GM21390 (cell line): ENCODE results near the gene RSPH1.

Experiments
- ATAC-seq: cut with Tn5 transposase; IDR thresholded peaks from one replicate; pipeline ENCODE4 v1.9.1; 2021; ENCODE audit not compliant: unreplicated experiment

The RSPH1 gene

DNA sequence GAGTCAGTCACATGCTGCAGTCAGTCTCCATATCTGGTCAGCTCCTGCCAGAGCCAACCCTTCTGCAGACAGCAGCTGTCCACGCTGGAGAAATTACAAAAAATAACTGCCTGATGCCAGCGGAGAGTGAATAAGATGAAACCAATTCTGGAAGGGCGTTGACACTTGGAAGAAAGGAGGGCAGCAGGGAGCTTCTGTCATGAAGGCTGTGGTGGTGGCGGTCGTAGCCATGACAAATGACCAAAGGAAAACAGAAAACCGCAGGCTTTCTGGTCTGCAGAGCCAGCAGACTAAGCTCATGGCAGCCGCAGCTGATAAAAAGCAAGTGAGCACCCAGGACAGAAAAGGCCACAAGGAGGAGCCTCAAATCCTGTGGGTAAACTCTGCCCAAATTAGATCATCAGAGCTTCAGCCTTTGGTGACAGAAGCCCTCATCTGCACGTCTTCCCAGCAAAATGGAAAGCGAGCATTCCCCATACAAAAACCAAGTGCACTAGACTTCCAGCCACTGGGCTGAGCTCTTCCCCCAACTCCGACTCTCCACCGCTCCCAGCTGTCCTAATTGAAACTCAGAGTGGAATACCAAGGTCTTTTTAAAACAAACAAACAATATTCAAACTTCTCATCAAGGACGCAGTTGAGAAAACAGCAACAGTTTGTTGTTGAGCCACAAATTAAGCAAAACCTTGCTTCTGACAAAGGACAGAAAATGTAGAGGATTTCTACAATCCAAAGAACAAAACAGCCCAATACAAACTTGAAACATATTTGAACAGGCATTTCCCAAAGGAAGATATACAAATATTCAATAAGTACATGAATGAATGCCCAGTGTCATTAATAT is 28.7 kb downstream of the RSPH1 start:
- no peak for ATAC-seq

DNA sequence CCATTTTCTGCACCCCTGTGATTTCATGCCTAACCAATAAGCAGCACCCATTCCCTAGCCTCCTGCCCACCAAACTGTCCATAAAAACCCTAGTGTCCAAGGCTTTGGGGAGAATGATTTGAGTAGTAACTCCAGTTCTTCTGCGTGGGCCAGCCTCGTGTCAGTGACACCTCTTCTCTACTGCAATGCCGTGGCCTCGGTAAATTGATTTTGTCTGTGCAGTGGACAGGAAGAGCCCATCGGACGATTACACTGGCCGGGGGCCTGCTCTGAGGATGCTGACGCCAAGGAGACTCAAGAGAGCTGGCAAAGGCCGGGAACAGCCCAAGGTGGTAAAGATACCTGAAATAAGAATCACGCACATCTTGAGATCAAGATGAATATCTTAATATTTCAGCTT is 29.3 kb downstream of the RSPH1 start:
- ATAC-seq = no peak

DNA sequence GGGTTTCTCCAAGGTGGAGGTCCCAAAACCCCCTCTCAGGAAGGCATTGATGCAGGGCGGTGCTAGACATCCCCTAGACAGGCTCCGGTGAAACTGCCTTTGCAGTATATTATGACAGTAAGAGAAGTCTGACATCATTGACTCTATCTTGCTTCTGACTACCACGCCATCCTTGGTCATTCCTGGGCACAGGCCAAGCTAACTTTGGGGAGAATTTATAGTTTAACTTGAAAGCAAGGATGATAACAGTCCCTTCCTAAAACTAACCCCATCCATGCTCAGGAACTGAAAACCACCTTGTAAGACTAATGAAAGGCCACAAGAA is 30.3 kb downstream of the RSPH1 start:
- ATAC-seq = no peak

DNA sequence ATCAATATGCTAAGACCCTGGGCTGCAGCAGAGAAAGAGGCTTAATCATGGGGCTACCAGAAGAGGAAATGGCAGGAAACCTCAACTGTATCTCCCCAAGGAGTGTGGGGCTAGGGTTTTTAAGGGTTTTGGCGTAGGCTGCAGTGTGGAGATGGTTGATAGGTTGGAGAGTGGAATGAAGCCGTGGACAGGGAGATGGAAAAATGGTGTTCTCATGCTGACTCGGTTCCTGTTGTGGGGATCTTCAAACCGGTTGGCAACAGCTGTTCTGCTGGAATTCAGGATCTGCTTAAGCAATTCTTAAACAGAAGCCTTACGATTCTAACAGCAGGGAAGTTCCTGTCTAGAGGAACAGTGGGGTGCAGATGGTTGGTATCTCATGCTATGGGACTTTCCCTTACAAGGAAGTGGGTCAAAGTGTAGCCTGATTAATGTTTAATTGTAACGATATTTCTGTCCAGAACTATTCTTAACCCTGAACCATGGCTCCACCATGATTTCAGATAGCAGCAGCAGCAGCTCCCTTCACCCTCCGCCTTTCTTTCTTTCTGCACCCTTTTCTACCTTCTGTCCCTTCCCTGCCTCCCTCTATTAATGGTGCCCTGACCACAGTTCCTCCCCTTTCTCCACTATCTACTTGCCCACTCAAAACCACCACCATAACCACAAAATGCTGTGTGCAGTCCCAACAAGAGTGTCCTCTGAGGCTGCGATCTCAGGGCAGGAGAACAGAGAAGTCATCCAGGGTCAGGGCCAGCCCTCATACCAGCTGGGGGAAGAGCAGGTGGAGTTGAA is 30.8 kb downstream of the RSPH1 start:
- ATAC-seq = no peak

DNA sequence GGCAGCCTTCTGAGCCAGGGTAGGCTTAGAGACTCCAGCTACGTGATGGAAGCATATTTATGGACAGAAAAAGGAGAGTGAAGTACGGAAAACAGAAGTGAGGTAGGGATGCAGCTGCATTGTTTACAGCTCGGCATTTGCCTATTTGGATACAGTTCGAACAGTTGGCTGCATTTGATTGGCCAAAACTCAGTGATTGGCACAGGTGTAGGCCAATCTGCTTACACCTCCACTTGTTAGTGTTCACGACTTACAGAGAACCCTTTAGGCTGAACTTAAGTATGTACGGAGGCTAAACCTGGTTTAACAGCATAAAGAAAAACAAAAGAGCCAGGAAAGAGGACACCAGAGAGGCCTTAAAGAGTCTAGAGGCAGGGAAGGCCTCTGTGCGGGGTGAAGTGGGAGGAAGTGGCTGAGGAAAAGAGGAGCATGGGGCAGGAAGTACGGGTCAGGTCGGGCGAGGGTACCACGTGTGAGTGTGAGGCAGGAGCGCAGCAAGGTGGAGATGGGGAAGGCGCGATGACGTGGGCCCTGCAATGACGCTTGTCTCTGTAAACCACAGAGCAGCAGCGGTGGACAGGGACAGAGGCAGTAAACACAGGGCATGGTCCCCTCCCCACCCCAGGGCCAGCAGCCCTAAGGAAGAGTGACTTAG is 32.0 kb downstream of the RSPH1 start:
- no peak for ATAC-seq

GRCh38 chr21:42461881-42462877 is 33.8 kb downstream of the RSPH1 start:
- no peak for ATAC-seq

DNA sequence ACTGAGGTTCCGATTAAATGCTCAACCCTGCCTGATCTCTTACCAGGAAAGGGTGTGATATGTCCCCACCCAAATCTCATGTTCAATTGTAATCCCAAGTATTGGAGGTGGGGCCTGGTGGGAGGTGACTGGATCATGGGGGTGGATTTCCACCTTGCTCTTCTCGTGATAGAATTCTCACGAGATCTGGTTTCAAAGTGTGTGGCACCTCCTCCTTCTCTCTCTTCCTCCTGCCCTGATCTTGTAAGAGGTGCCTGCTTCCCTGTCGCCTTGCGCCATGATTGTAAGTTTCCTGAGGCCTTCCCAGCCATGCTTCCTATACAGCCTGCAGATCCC is 34.9 kb downstream of the RSPH1 start:
- ATAC-seq = no peak

DNA sequence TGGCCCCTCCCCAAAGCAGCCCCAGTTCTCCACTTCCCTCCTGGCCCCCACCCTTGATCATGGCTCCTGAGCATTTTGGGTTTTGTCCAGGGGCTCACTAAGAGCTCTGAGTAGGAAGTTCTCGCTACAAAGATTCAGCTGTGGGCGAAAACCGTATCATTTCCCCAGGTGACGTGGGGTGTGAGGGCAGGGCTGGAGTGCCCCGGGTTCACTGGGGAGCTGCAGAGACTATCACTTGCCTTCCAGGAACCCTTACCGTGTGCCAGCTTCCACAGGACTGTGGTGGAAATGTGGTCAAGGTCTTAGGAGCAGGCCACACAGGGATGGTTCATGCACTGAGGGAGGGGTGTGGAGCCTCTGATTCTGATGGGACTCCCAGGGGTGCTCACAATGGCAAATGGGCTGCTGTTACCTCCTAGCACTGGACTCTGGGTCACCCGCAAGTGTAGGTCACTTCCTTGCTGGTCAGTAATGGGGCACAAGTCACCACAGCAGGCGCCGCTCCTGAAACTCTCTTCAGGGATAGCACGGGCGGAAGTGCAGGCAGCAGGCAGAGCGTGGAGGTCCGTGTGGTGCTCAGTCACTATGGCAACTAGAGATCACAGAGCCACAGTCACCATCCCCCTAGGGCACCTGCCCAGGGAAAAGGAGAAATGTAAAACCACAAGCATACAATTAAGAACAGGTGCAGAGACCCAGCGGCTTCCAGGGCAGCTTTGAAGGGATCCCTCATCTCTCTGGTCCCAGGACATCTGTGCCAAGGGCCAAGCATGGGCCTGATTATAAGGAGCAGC is 35.4 kb downstream of the RSPH1 start:
- ATAC-seq = peak; percentile 53

GRCh38 chr21:42459546-42460215 is 36.3 kb downstream of the RSPH1 start:
- no peak for ATAC-seq

- ATAC-seq = no peak
Measured at GRCh38 chr21:42459082-42459460, 37.0 kb downstream of the RSPH1 start.

DNA sequence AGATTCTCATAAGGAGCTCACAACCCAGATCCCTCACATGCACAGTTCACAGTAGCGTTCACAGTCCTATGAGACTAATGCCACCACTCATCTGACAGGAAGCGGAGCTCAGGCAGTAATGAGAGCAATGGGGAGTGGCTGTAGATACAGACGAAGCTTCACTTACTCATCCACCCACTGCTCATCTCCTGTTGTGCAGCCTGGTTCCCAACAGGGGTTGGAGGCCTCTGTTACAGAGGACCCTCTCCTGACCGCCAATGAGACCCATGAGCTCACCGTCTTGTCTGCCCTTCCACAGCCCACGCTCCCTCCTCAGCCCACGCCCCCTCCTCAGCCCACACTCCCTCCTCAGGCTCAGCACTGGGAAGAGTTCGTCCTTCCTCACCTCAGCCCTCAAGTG is 39.6 kb downstream of the RSPH1 start:
- no peak for ATAC-seq

DNA sequence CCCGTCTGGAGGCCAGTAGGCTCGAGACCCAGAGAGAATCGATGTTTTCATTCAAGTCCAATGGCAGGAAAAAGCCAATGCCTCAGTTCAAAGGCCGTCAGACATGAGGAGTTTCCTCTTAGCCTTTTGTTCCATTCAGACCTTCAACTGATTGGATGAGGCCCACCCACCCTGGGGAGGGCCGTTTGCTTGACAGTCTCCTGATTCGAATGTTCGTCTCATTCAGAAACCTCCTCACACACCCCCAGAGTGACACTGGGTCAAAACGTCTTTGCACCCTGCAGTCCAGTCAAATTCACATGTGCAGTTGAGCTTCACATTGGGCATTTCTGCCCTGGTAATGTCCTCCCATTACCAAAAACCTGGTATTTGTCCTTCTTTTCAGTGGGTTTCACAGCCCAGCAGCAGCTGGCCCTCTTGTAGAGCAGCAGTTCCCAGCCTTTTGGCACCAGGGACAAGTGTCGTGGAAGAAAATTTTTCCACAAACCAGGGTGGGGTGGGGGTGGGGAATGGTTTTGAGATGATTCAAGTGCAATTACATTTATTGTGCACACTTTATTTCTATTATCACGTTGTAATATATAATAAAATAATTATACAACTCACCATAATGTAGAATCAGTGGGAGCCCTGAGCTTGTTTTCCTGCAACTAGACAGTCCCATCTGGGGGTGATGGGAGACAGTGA is 40.1 kb downstream of the RSPH1 start:
- no peak for ATAC-seq

DNA sequence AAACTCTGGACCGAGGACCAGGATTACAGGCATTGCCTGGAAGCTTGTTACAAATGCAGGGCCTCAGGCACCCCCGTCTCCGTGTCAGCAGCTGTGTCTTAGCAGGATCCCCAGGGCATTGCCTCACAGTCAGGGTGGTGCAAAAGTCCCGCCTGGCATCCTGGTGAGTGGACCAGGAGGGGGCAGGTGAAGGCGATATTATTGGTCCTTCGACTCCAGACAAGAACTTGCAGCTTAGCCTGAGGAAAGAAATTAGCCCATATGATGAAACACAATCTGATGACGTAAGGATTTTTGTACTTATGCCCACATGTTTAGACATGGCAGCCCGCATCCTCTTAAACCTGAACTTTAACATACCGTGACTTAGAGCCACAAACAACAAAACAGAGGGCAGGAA is 40.8 kb downstream of the RSPH1 start:
- ATAC-seq = no peak

GRCh38 chr21:42454786-42455185 is 41.2 kb downstream of the RSPH1 start:
- no peak for ATAC-seq

DNA sequence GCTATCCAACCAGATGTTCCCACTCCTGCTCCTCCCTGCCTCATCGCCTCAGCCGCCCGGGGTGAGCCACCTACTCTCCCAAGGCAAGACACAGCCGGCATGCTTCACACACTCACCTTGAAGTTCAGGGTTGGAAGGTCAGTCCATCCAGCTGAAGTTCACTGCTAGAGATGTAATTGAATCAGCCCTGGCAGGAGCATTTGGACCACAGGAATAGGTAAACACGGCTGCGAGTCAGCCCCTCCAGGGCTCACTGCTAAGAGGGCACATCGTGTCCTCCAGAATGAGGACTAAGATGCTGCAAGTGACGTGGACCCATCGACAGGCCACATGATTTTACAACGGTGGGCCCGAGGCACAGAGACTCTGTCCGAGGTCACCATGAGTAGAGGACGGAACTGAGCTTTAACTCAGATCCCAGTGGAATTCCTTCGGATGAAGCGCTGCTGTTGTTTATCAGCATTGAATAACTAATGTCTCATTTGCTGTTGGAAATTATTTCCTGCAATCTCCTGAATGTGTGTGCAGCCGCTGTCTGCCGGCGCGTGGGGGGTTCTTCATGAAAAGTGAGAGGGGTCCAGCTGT is 41.9 kb downstream of the RSPH1 start:
- ATAC-seq = no peak

- ATAC-seq = no peak
Measured at GRCh38 chr21:42453224-42453985, 42.6 kb downstream of the RSPH1 start.

- no peak for ATAC-seq
Measured at GRCh38 chr21:42452401-42453223, 43.4 kb downstream of the RSPH1 start.
